Lower leg skin (tissue), 3 donors: ENCODE measurements around the gene MIAT.

Experiments
- CTCF ChIP-seq, 3 donors: fragments of 450-650 bp; IDR thresholded peaks; one replicate each; pipeline ENCODE4 v1.5.1; 2016; ENCODE audit warnings: antibody characterized with exemption in 3 of 3, mild to moderate bottlenecking in 3 of 3, moderate library complexity in 2 of 3
- POLR2A ChIP-seq, 2 donors: fragments of 450-650 bp; IDR thresholded peaks; one replicate each; pipeline ENCODE4 v1.6.1; 2016 to 2017; ENCODE audit warnings: antibody characterized with exemption in 2 of 2, mild to moderate bottlenecking in 1 of 2, moderate library complexity in 1 of 2

GRCh38 chr22:26697151-26697550 is 39.8 kb downstream of the MIAT start:
- TF ChIP-seq CTCF (IDR thresholded peaks at IDR 0.05) (no peak), POLR2A (IDR thresholded peaks at IDR 0.05) (no peak)
